PC-9 (cell line): Measurements from ENCODE around the gene TAL2. TPM values are rescaled to one million over a fixed set of nuclear protein-coding genes. Genes with fewer than 3 reads are reported as not detected.

ENCODE experiments used
- BruUV-seq: library from RNA; stranded (reverse); fragments of 400-500 nt; replicated peaks from 2 replicates; lab custom pipeline; 2021; lab: Mats Ljungman, UMichigan
- CTCF ChIA-PET: fragments of 300-600 bp; sonication (Branson Sonifier 250); formaldehyde crosslinking; loops from one replicate; lab custom pipeline; 2022; ENCODE audit warnings: antibody characterized with exemption; lab: Charles Lee
- POLR2A ChIA-PET: fragments of 300-600 bp; sonication (Branson Sonifier 250); formaldehyde crosslinking; loops from one replicate; lab custom pipeline; 2022; ENCODE audit warnings: antibody characterized with exemption; ENCODE audit not compliant: unreplicated experiment; lab: Charles Lee
- DNase-seq, 2 experiments: peaks; one replicate each; pipeline versions ENCODE4 v3.0.0 to v3.0.0-alpha.2; 2015 to 2022; ENCODE audit warnings: mixed read lengths in 1 of 2
- H2AFZ ChIP-seq: fragments of 200-600 bp; sonication (generic); 2 replicates; pipeline ENCODE4 v1.8.1; 2017; ENCODE audit warnings: antibody characterized with exemption
- H3F3A ChIP-seq: fragments of 200-600 bp; sonication (generic); 2 replicates; pipeline ENCODE4 v1.8.1; 2017; ENCODE audit warnings: antibody characterized with exemption, mild to moderate bottlenecking, low read depth; ENCODE audit not compliant: insufficient read depth
- H3K27ac ChIP-seq: fragments of 200-600 bp; sonication (generic); 2 replicates; pipeline ENCODE4 v1.6.1; 2016; ENCODE audit warnings: mixed run types
- H3K27me3 ChIP-seq: fragments of 200-600 bp; sonication (generic); 2 replicates; pipeline ENCODE4 v1.6.1; 2016; ENCODE audit warnings: low read depth, mixed run types; ENCODE audit not compliant: insufficient read depth
- H3K36me3 ChIP-seq: fragments of 200-600 bp; sonication (generic); 2 replicates; pipeline ENCODE4 v1.6.1; 2016; ENCODE audit warnings: low read depth, mixed run types
- H3K4me1 ChIP-seq: fragments of 200-600 bp; sonication (generic); replicated peaks from 2 replicates; pipeline ENCODE4 v1.6.1; 2016; ENCODE audit warnings: mixed run types; ENCODE audit not compliant: insufficient read depth
- H3K4me2 ChIP-seq: fragments of 200-600 bp; sonication (generic); 2 replicates; pipeline ENCODE4 v1.6.1; 2017; ENCODE audit warnings: mixed run types
- H3K4me3 ChIP-seq: fragments of 200-600 bp; sonication (generic); 2 replicates; pipeline ENCODE4 v1.6.1; 2016; ENCODE audit warnings: mixed run types
- H3K79me2 ChIP-seq: fragments of 200-600 bp; sonication (generic); 2 replicates; pipeline ENCODE4 v1.6.1; 2017; ENCODE audit warnings: low read depth, mixed run types
- H3K9me2 ChIP-seq: fragments of 200-600 bp; sonication (generic); 2 replicates; pipeline ENCODE4 v1.8.1; 2017; ENCODE audit warnings: mild to moderate bottlenecking; ENCODE audit not compliant: insufficient read depth
- H3K9me3 ChIP-seq: fragments of 200-600 bp; sonication (generic); 2 replicates; pipeline ENCODE4 v1.8.1; 2016; ENCODE audit warnings: low read depth; ENCODE audit not compliant: insufficient read depth
- H4K20me1 ChIP-seq: fragments of 200-600 bp; sonication (generic); 2 replicates; pipeline ENCODE4 v1.8.1; 2017; ENCODE audit not compliant: insufficient read depth
- CTCF ChIP-seq: fragments of 200-600 bp; sonication (generic); conservative IDR thresholded peaks from 2 replicates; pipeline ENCODE4 v1.6.1; 2017; ENCODE audit warnings: mixed run types, antibody characterized with exemption, mild to moderate bottlenecking, moderate library complexity
- EZH2 ChIP-seq: fragments of 200-600 bp; sonication (generic); IDR thresholded peaks from 2 replicates; pipeline ENCODE4 v1.8.0; 2017; ENCODE audit warnings: antibody characterized with exemption, low read depth
- intact Hi-C: fragments of 100-400 bp; cut with micrococcal nuclease; formaldehyde crosslinking; loops from one replicate; pipeline ENCODE4 v1.10.0; 2022; ENCODE audit not compliant: unreplicated experiment
- total RNA-seq: library from RNA; stranded (reverse); gene quantifications from 2 replicates; pipeline ENCODE4 v1.2.3, GENCODE V29; 2021

TAL2 gene
- total RNA-seq, 1 experiment from 2014 or later, result not detected

GRCh38 chr9:105663914-105664313, 1.7 kb downstream of the TAL2 start:
- Histone ChIP-seq H3K4me2 (no peak overlapping the region), H2AFZ (no peak overlapping the region), H3K27ac (no peak overlapping the region), H3K9me3 (no peaks in the 10 kb centered on the region), H3K9me2 (no peaks in the 10 kb centered on the region), H3K4me1 (no peaks in the 10 kb centered on the region), H3F3A (no peaks in the 10 kb centered on the region), H3K4me3 (no peak overlapping the region), H4K20me1 (no peaks in the 10 kb centered on the region), H3K27me3 (no peaks in the 10 kb centered on the region), H3K79me2 (no peaks in the 10 kb centered on the region), H3K36me3 (no peaks in the 10 kb centered on the region)
- BruUV-seq, result no TSS peak
- ChIA-PET POLR2A (no interaction called here), CTCF (no interaction called here)
- DNase-seq, result no peak
- no peak for TF ChIP-seq EZH2
- TF ChIP-seq CTCF, result no peak
- intact Hi-C loops, result no loop called here

- Histone ChIP-seq H3K79me2 (no peaks in the 10 kb centered on the region), H4K20me1 (no peaks in the 10 kb centered on the region), H3K36me3 (no peaks in the 10 kb centered on the region), H3F3A (no peaks in the 10 kb centered on the region), H3K4me3 (no peak overlapping the region), H2AFZ (no peak overlapping the region), H3K9me3 (no peaks in the 10 kb centered on the region), H3K9me2 (no peaks in the 10 kb centered on the region), H3K4me1 (no peaks in the 10 kb centered on the region), H3K27ac (no peak overlapping the region), H3K27me3 (no peaks in the 10 kb centered on the region), H3K4me2 (no peak overlapping the region)
- BruUV-seq, result no TSS peak
- TF ChIP-seq CTCF, result no peak
- no peak for TF ChIP-seq EZH2
- ChIA-PET POLR2A (no interaction called here), CTCF (no interaction called here)
- intact Hi-C loops, result no loop called here
- no peak for DNase-seq
Measured at GRCh38 chr9:105667867-105668266, 5.6 kb downstream of the TAL2 start.

GRCh38 chr9:105670315-105670714, 8.1 kb downstream of the TAL2 start:
- TF ChIP-seq CTCF (no peak), EZH2 (no peak)
- POLR2A ChIA-PET, result interaction anchor here (0.6 kb wide), 1 partner anchor 761 kb away, joined by 8 read pairs; no protein-coding TSS in a partner anchor

More at GRCh38 chr9:105670315-105670714, 8.1 kb downstream of the TAL2 start:
- Histone ChIP-seq H3K79me2 (no peaks in the 10 kb centered on the region), H3K27me3 (no peaks in the 10 kb centered on the region), H3K27ac (no peak overlapping the region), H3K4me2 (no peak overlapping the region), H3K9me2 (no peaks in the 10 kb centered on the region), H3K36me3 (no peaks in the 10 kb centered on the region), H3K9me3 (no peaks in the 10 kb centered on the region), H3F3A (no peaks in the 10 kb centered on the region), H3K4me1 (no peaks in the 10 kb centered on the region), H2AFZ (no peak overlapping the region), H4K20me1 (no peaks in the 10 kb centered on the region), H3K4me3 (no peak overlapping the region)
- intact Hi-C loops, result no loop called here
- BruUV-seq, result no TSS peak
- CTCF ChIA-PET, result no interaction called here
- no peak for DNase-seq
